Fibroblast of upper back skin (primary cell): ENCODE measurements around the gene C10orf71.
A peak's percentile ranks its signal among the peaks of the same experiment; 100 is the strongest.

Experiments
- DNase-seq: peaks from one replicate; pipeline ENCODE4 v3.0.0-alpha.2; 2013

Gene C10orf71

GRCh38 chr10:49298983-49299815, at the start of gene C10orf71:
C10orf71 (plus strand) TSS chr10:49299170; CDS start chr10:49322546, 23,376 bp downstream.
- DNase-seq, result peak; percentile 8

GRCh38 chr10:49252313-49253034, 46.5 kb upstream of the C10orf71 start:
- no peak for DNase-seq

GRCh38 chr10:49253340-49253906, 45.5 kb upstream of the C10orf71 start:
- no peak for DNase-seq

GRCh38 chr10:49254150-49254549, 44.8 kb upstream of the C10orf71 start:
- no peak for DNase-seq

GRCh38 chr10:49254556-49255318, 44.2 kb upstream of the C10orf71 start:
- DNase-seq, result no peak

GRCh38 chr10:49255883-49256282, 43.1 kb upstream of the C10orf71 start:
- no peak for DNase-seq

- DNase-seq, result no peak
Measured at GRCh38 chr10:49257154-49257553, 41.8 kb upstream of the C10orf71 start.

GRCh38 chr10:49257626-49258349, 41.2 kb upstream of the C10orf71 start:
- DNase-seq, result no peak

GRCh38 chr10:49258350-49258683, 40.7 kb upstream of the C10orf71 start:
- DNase-seq, result no peak

- DNase-seq, result no peak
Measured at GRCh38 chr10:49260644-49261296, 38.2 kb upstream of the C10orf71 start.

- DNase-seq, result no peak
Measured at GRCh38 chr10:49263591-49263990, 35.4 kb upstream of the C10orf71 start.

- no peak for DNase-seq
Measured at GRCh38 chr10:49264177-49264677, 34.7 kb upstream of the C10orf71 start.

GRCh38 chr10:49265885-49266284, 33.1 kb upstream of the C10orf71 start:
- no peak for DNase-seq

GRCh38 chr10:49268185-49268584, 30.8 kb upstream of the C10orf71 start:
- no peak for DNase-seq

- no peak for DNase-seq
Measured at GRCh38 chr10:49269523-49269922, 29.4 kb upstream of the C10orf71 start.

GRCh38 chr10:49270565-49270964, 28.4 kb upstream of the C10orf71 start:
- no peak for DNase-seq

- no peak for DNase-seq
Measured at GRCh38 chr10:49271346-49271745, 27.6 kb upstream of the C10orf71 start.

GRCh38 chr10:49272251-49273081, 26.5 kb upstream of the C10orf71 start:
- no peak for DNase-seq

GRCh38 chr10:49273082-49273465, 25.9 kb upstream of the C10orf71 start:
- no peak for DNase-seq

GRCh38 chr10:49273626-49274025, 25.3 kb upstream of the C10orf71 start:
- no peak for DNase-seq

- no peak for DNase-seq
Measured at GRCh38 chr10:49274886-49275285, 24.1 kb upstream of the C10orf71 start.
